Upper lobe of left lung (tissue), 6 donors: ENCODE measurements around the gene KIF23. TPM values are rescaled to one million over a fixed set of nuclear protein-coding genes. Genes with fewer than 3 reads are reported as not detected.

ENCODE experiments used
- ATAC-seq, 2 donors: fragments of 200-7000 bp; cut with Tn5 transposase; one replicate each; pipeline ENCODE4 v1.9.1; 2022; ENCODE audit warnings: mild to moderate bottlenecking in 2 of 2, moderate library complexity in 2 of 2; ENCODE audit not compliant: low FRiP score in 2 of 2
- DNase-seq, 2 donors: peaks; one replicate each; pipeline ENCODE4 v3.0.0-alpha.2; 2019 to 2020
- H3K27ac ChIP-seq, 4 donors: fragments of 200-600 bp; sonication (generic); one replicate each; pipeline ENCODE4 v1.5.1; 2016 to 2019
- H3K27me3 ChIP-seq, 4 donors: fragments of 200-600 bp; sonication (generic); one replicate each; pipeline ENCODE4 v1.5.1; 2017 to 2019
- H3K36me3 ChIP-seq, 4 donors: fragments of 200-600 bp; sonication (generic); one replicate each; pipeline ENCODE4 v1.5.1; 2016 to 2019
- H3K4me1 ChIP-seq, 4 donors: fragments of 200-600 bp; sonication (generic); one replicate each; pipeline ENCODE4 v1.5.1; 2018 to 2019
- H3K4me3 ChIP-seq, 4 donors: fragments of 200-600 bp; sonication (generic); one replicate each; pipeline ENCODE4 v1.5.1; 2017 to 2019; ENCODE audit warnings: mild to moderate bottlenecking in 2 of 4, moderate library complexity in 1 of 4
- H3K9me3 ChIP-seq, 4 donors: fragments of 200-600 bp; sonication (generic); one replicate each; pipeline ENCODE4 v1.5.1; 2018 to 2019
- CTCF ChIP-seq, 6 experiments: fragments of 450-650 bp in 4 of 6; fragments of 200-600 bp in 2 of 6; sonication (generic) in 2 of 6; IDR thresholded peaks; one replicate each; pipeline ENCODE4 v1.5.1; 2016 to 2019; ENCODE audit warnings: antibody characterized with exemption in 6 of 6
- EP300 ChIP-seq, 4 donors: sonication (generic); formaldehyde crosslinking; IDR thresholded peaks; one replicate each; pipeline ENCODE4 v1.5.1; 2017; ENCODE audit warnings: antibody characterized with exemption in 4 of 4, control low read depth in 2 of 4
- POLR2A ChIP-seq, 4 donors: fragments of 450-650 bp; IDR thresholded peaks; one replicate each; pipeline ENCODE4 v1.5.1; 2016 to 2017; ENCODE audit warnings: antibody characterized with exemption in 4 of 4, mild to moderate bottlenecking in 2 of 4
- POLR2AphosphoS5 ChIP-seq, 2 donors: sonication (generic); formaldehyde crosslinking; IDR thresholded peaks; one replicate each; pipeline ENCODE4 v1.5.1; 2017; ENCODE audit warnings: antibody characterized with exemption in 2 of 2
- WGBS, 2 donors: methylation state at CpG; one replicate each; pipeline ENCODE4 v1.1.5; 2017 to 2018; 5-methylcytosine and 5-hydroxymethylcytosine counted together
- total RNA-seq, 6 donors: library from RNA; depleted of rRNA in 4 of 6; stranded (reverse); fragments of >200 nt in 4 of 6; gene quantifications; one replicate each; pipeline versions ENCODE4 v1.1.0 to v1.2.1, GENCODE V29; 2016 to 2021
- donor health status: DM: no; HTN: no; CAD: no; lungs with moderate emphysema.
- donor health status: DM: no; HTN: yes; CAD: no; lungs with severe emphysema.

The KIF23 gene
- total RNA-seq, 6 donors from 2014 or later, result 1.0 to 6.7 (median 3.7) TPM

GRCh38 chr15:69384626-69385598, 29.2 kb upstream of the KIF23 start:
- no peak for DNase-seq

GRCh38 chr15:69385831-69386230, 28.3 kb upstream of the KIF23 start:
- ATAC-seq (no peak), DNase-seq (no peak)
- Histone ChIP-seq H3K4me3 (no peak overlapping the region), H3K9me3 (no peaks in the 10 kb centered on the region), H3K4me1 (no peaks in the 10 kb centered on the region), H3K27me3 (no peaks in the 10 kb centered on the region), H3K36me3 (no peaks in the 10 kb centered on the region), H3K27ac (no peak overlapping the region)
- 93 to 98% methylated on average over 2 of the region's 2 CpGs for WGBS, 2 donors
- TF ChIP-seq EP300 (IDR thresholded peaks at IDR 0.05) (no peak), POLR2A (IDR thresholded peaks at IDR 0.05) (no peak), CTCF (IDR thresholded peaks at IDR 0.05) (no peak), POLR2AphosphoS5 (IDR thresholded peaks at IDR 0.05) (no peak)

More at GRCh38 chr15:69384626-69385598, 29.2 kb upstream of the KIF23 start:
- 89 to 94% methylated on average over 10 to 12 of the region's 12 CpGs for WGBS, 2 donors
- no peaks in the 10 kb centered on the region for H3K4me1 ChIP-seq
- TF ChIP-seq POLR2AphosphoS5 (IDR thresholded peaks at IDR 0.05) (no peak), CTCF (IDR thresholded peaks at IDR 0.05) (no peak), EP300 (IDR thresholded peaks at IDR 0.05) (no peak), POLR2A (IDR thresholded peaks at IDR 0.05) (no peak)
- no peaks in the 10 kb centered on the region for H3K36me3 ChIP-seq
- H3K9me3 ChIP-seq, result no peaks in the 10 kb centered on the region
- H3K27ac ChIP-seq, result no peak overlapping the region
- no peak for ATAC-seq
- no peaks in the 10 kb centered on the region for H3K27me3 ChIP-seq
- H3K4me3 ChIP-seq, result no peak overlapping the region

GRCh38 chr15:69386284-69386683, 27.9 kb upstream of the KIF23 start:
- no peak for ATAC-seq
- WGBS, 2 donors, result 91 to 92% methylated on average over 7 of the region's 7 CpGs
- Histone ChIP-seq H3K27ac (no peak overlapping the region), H3K4me1 (no peaks in the 10 kb centered on the region), H3K9me3 (no peaks in the 10 kb centered on the region), H3K4me3 (no peak overlapping the region), H3K36me3 (no peaks in the 10 kb centered on the region), H3K27me3 (no peaks in the 10 kb centered on the region)
- no peak for DNase-seq
- no peak for TF ChIP-seq POLR2AphosphoS5 (IDR thresholded peaks at IDR 0.05)
- no peak for TF ChIP-seq CTCF (IDR thresholded peaks at IDR 0.05)
- no peak for TF ChIP-seq EP300 (IDR thresholded peaks at IDR 0.05)
- TF ChIP-seq POLR2A (IDR thresholded peaks at IDR 0.05), result no peak

GRCh38 chr15:69388260-69388705, 25.9 kb upstream of the KIF23 start:
- H3K27me3 ChIP-seq, result no peaks in the 10 kb centered on the region
- no peak for ATAC-seq
- no peaks in the 10 kb centered on the region for H3K4me1 ChIP-seq
- no peak for TF ChIP-seq EP300 (IDR thresholded peaks at IDR 0.05)
- H3K36me3 ChIP-seq, result no peaks in the 10 kb centered on the region
- 74 to 86% methylated on average over 4 to 6 of the region's 6 CpGs for WGBS, 2 donors
- peak in 1 of 2 donors; percentile 15 for DNase-seq
- H3K4me3 ChIP-seq, result no peak overlapping the region
- no peak overlapping the region for H3K27ac ChIP-seq
- no peaks in the 10 kb centered on the region for H3K9me3 ChIP-seq

- Histone ChIP-seq H3K9me3 (no peaks in the 10 kb centered on the region), H3K27ac (no peak overlapping the region), H3K36me3 (no peaks in the 10 kb centered on the region), H3K4me3 (no peak overlapping the region), H3K4me1 (peaks cover 2 to 3% (median 2%) of the 10 kb centered on the region in 4 donors), H3K27me3 (no peaks in the 10 kb centered on the region)
- no peak for TF ChIP-seq POLR2A (IDR thresholded peaks at IDR 0.05)
- TF ChIP-seq EP300 (IDR thresholded peaks at IDR 0.05), result no peak
- no peak for TF ChIP-seq POLR2AphosphoS5 (IDR thresholded peaks at IDR 0.05)
- TF ChIP-seq CTCF (IDR thresholded peaks at IDR 0.05), result no peak
- ATAC-seq (no peak), DNase-seq (no peak)
- WGBS, 2 donors, result 93 to 95% methylated on average over 7 of the region's 7 CpGs
Observed at GRCh38 chr15:69389426-69389825, 24.7 kb upstream of the KIF23 start.
